HG02610 (cell line): ENCODE results near the gene PSMA8.
"Not testable (repeated sequence)": the region's sequence is repeated elsewhere in the genome, so short reads cannot be mapped to it uniquely, and the experiment has no call there.

Source experiments
- ATAC-seq: cut with Tn5 transposase; IDR thresholded peaks from one replicate; pipeline ENCODE4 v1.9.1; 2021; ENCODE audit warnings: mild to moderate bottlenecking, moderate library complexity; ENCODE audit not compliant: unreplicated experiment

The PSMA8 gene

GRCh38 chr18:26167592-26167991 lies 33.9 kb downstream of the PSMA8 start:
- peak; percentile 77 for ATAC-seq

- no peak for ATAC-seq
Measured at GRCh38 chr18:26175481-26175880, 41.8 kb downstream of the PSMA8 start.

GRCh38 chr18:26176134-26176533 lies 42.5 kb downstream of the PSMA8 start:
- ATAC-seq, result no peak

- ATAC-seq, result no peak
Measured at GRCh38 chr18:26181343-26181826, 47.7 kb downstream of the PSMA8 start.

- ATAC-seq, result no peak
Measured at GRCh38 chr18:26183395-26184112, 49.9 kb downstream of the PSMA8 start.

GRCh38 chr18:26185267-26185666 lies 51.6 kb downstream of the PSMA8 start:
- ATAC-seq, result no peak

- ATAC-seq, result peak; percentile 89
Measured at GRCh38 chr18:26190506-26190905, 56.8 kb downstream of the PSMA8 start.

GRCh38 chr18:26192233-26192632 lies 58.6 kb downstream of the PSMA8 start:
- no peak for ATAC-seq

GRCh38 chr18:26196605-26197004 lies 62.9 kb downstream of the PSMA8 start:
- ATAC-seq, result no peak

GRCh38 chr18:26202001-26202400 lies 68.3 kb downstream of the PSMA8 start:
- not testable (repeated sequence) for ATAC-seq

- no peak for ATAC-seq
Measured at GRCh38 chr18:26205318-26205717, 71.6 kb downstream of the PSMA8 start.

GRCh38 chr18:26206488-26206887 lies 72.8 kb downstream of the PSMA8 start:
- no peak for ATAC-seq

- ATAC-seq, result no peak
Measured at GRCh38 chr18:26207937-26208336, 74.3 kb downstream of the PSMA8 start.

GRCh38 chr18:26208977-26209376 lies 75.3 kb downstream of the PSMA8 start:
- no peak for ATAC-seq

GRCh38 chr18:26210147-26210546 lies 76.5 kb downstream of the PSMA8 start:
- ATAC-seq, result no peak

- peak; percentile 98 for ATAC-seq
Measured at GRCh38 chr18:26215247-26215970, 81.7 kb downstream of the PSMA8 start.

- ATAC-seq, result no peak
Measured at GRCh38 chr18:26225022-26225693, 91.5 kb downstream of the PSMA8 start.

GRCh38 chr18:26225915-26226228 lies 92.2 kb downstream of the PSMA8 start:
- ATAC-seq, result no peak

- peak; percentile 86 for ATAC-seq
Measured at GRCh38 chr18:26226229-26227050, 92.8 kb downstream of the PSMA8 start, which contains the start of gene TAF4B. Gene TAF4B (plus strand): TSS chr18:26226445. CDS start chr18:26226934, 489 bp downstream.

- ATAC-seq, result no peak
Measured at GRCh38 chr18:26227051-26227670, 93.5 kb downstream of the PSMA8 start.
